Activated naive CD4-positive, alpha-beta T cell treated with anti-CD3 and anti-CD28 coated beads, Interleukin-2, amount 10 ng/mL, durations not matched to agents 7 days and 5 days (primary cell): ENCODE measurements around the gene IL26.
A peak's percentile ranks its signal among the peaks of the same experiment; 100 is the strongest.

Experiments
- CTCF ChIA-PET: fragments of 350-600 bp; sonication (Branson Sonifier 250); formaldehyde crosslinking; loops from one replicate; lab custom pipeline; 2021; ENCODE audit warnings: antibody characterized with exemption; lab: Charles Lee
- DNase-seq: peaks from one replicate; pipeline ENCODE4 v3.0.0-alpha.2; 2020
- H3K27ac Mint-ChIP-seq: one replicate; pipeline ENCODE4 v1.8.0; 2021; ENCODE audit warnings: mild to moderate bottlenecking, moderate library complexity, mixed read lengths
- H3K27me3 Mint-ChIP-seq: one replicate; pipeline ENCODE4 v1.8.0; 2021; ENCODE audit warnings: mild to moderate bottlenecking, mixed read lengths
- H3K36me3 Mint-ChIP-seq: one replicate; pipeline ENCODE4 v1.8.0; 2021; ENCODE audit warnings: mixed read lengths
- H3K4me1 Mint-ChIP-seq: one replicate; pipeline ENCODE4 v1.8.0; 2021; ENCODE audit warnings: mixed read lengths
- H3K4me3 Mint-ChIP-seq: one replicate; pipeline ENCODE4 v1.8.0; 2021; ENCODE audit warnings: mild to moderate bottlenecking, moderate library complexity, mixed read lengths
- H3K9me3 Mint-ChIP-seq: one replicate; pipeline ENCODE4 v1.8.0; 2021; ENCODE audit warnings: mixed read lengths

The IL26 gene

DNA sequence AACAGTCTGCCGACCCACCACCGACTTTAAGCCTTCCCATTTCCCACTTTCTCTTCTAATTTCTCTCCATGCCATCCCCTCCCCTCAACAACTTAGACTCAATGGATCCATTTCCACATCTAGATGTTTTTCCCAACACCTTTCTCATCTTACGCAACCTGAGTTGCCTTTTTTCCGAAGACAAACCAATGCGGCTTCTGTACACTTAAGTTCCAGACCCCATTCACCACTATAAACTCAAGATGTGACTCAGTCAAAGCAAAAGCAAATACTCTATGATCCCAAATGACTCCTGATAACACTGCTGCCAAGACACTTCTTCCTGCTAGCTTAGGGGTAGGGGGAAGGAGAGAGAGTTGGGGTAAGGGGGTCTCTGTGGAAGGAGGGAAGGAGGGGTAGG lies 26.5 kb upstream of the IL26 start:
- H3K4me3 Mint-ChIP-seq, result no peak overlapping the region
- CTCF ChIA-PET, result interaction anchor here (0.9 kb wide), 1 partner anchor 64 kb away, joined by 4 read pairs; no protein-coding TSS in a partner anchor
- no peak for DNase-seq
- peaks cover 47% of the 10 kb centered on the region for H3K27me3 Mint-ChIP-seq
- no peaks in the 10 kb centered on the region for H3K4me1 Mint-ChIP-seq
- H3K36me3 Mint-ChIP-seq, result no peaks in the 10 kb centered on the region
- H3K27ac Mint-ChIP-seq, result no peak overlapping the region
- H3K9me3 Mint-ChIP-seq, result no peaks in the 10 kb centered on the region

GRCh38 chr12:68250454-68250853 lies 24.8 kb upstream of the IL26 start:
- CTCF ChIA-PET, result no interaction called here
- Mint-ChIP-seq H3K4me3 (no peak overlapping the region), H3K36me3 (no peaks in the 10 kb centered on the region), H3K27ac (no peak overlapping the region), H3K27me3 (peaks cover 56% of the 10 kb centered on the region), H3K9me3 (no peaks in the 10 kb centered on the region), H3K4me1 (no peaks in the 10 kb centered on the region)
- no peak for DNase-seq

DNA sequence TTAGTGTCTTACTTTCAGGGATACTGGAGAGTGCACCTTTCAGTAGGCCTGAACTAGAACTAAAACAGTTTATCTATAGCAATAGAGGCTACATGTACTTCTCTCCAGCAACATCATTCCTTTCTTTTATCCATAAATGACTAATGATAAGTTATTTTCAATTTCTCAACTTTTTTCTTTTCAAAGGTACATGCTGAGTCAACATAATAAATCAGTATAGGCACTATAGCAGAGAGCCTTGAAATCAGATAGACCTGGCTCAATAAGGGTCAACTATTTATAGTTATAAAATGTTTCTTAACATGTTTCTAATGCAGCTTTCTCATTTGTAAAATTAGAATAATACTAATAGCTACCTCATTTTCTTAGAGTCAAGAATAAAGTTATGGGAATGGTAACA lies 22.2 kb upstream of the IL26 start:
- Mint-ChIP-seq H3K9me3 (peaks cover under 1% of the 10 kb centered on the region), H3K27me3 (peaks cover 44% of the 10 kb centered on the region), H3K36me3 (peaks cover under 1% of the 10 kb centered on the region), H3K4me1 (no peaks in the 10 kb centered on the region), H3K4me3 (no peak overlapping the region), H3K27ac (no peak overlapping the region)
- CTCF ChIA-PET, result interaction anchor here (1.3 kb wide), 1 partner anchor 10 kb away, joined by 3 read pairs; no protein-coding TSS in a partner anchor
- no peak for DNase-seq

DNA sequence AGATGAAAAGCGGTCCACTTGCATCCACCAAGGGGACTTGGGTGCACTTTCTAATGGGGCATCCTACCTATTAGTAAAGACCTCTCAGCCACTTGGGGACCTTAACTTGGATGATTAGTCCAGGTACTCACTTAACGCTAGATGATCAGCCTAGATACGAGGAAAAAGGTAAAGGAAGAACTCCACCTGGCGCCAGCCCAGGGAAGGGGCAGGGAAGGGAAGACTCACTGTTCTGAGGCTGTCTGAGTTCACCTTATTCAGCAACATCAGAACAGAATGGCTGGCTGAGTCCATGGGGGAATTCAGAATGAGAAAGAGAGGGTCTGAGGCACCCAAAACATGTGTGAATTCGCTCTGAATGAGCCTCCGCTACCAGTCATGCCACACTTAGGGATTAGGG lies 20.7 kb upstream of the IL26 start:
- H3K4me1 Mint-ChIP-seq, result peaks cover 7% of the 10 kb centered on the region
- CTCF ChIA-PET, result interaction anchor here (1.0 kb wide), 1 partner anchor 24 kb away, joined by 3 read pairs; no protein-coding TSS in a partner anchor
- no peak for DNase-seq
- H3K27me3 Mint-ChIP-seq, result peaks cover 33% of the 10 kb centered on the region
- no peak overlapping the region for H3K4me3 Mint-ChIP-seq
- H3K36me3 Mint-ChIP-seq, result peaks cover 2% of the 10 kb centered on the region
- H3K27ac Mint-ChIP-seq, result no peak overlapping the region
- peaks cover 2% of the 10 kb centered on the region for H3K9me3 Mint-ChIP-seq

DNA sequence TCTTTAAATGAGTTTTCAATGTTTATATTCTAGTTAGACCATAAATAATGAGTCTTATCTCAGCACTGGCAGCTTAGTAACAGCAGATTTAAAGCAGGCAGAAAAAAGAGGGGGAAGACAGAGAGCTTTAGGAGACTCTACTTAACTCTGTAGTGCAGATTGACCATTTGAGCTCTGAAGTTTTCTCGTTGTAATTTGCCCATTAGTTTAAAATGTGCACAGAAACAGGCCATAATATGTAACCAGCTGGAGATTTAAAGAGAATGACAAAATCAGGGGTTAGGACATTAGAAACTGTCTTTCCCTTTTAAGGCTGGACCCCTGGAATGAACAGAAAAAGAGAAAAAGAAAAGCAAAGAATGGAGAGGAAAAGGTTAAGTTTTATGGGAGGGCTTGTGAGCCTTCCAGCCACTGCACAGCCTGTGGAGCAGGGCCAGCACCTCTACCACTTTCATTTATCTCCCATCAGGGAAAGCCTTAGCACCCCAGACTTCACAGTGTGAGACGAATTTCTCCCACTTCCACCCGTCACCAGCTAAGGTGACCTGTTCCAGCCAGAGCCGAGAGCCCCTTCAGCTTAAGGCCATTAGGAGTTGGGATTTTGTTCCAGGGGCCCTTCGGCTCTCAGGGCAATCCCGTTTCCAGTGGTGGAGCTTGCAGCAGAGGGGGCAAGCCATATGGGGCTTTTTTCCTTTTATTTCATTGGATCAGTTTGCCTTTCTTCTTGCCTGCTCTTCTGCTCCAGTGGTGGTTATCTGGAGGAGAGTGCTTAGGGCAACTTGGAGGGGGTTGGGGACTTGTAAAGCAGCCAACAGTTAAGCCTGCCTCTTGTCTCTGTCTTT lies 19.8 kb upstream of the IL26 start:
- CTCF ChIA-PET, result interaction anchor here (0.8 to 1.2 kb wide), 3 partner anchors 14 to 75 kb away, joined by 3 read pairs; no protein-coding TSS in a partner anchor
- no peak for DNase-seq
- Mint-ChIP-seq H3K4me1 (peaks cover 17% of the 10 kb centered on the region), H3K27ac (no peak overlapping the region), H3K4me3 (no peak overlapping the region), H3K9me3 (peaks cover 2% of the 10 kb centered on the region), H3K27me3 (peaks cover 28% of the 10 kb centered on the region), H3K36me3 (peaks cover 2% of the 10 kb centered on the region)

GRCh38 chr12:68242777-68243176 lies 17.2 kb upstream of the IL26 start:
- H3K4me3 Mint-ChIP-seq, result no peak overlapping the region
- peaks cover 4% of the 10 kb centered on the region for H3K36me3 Mint-ChIP-seq
- DNase-seq, result no peak
- CTCF ChIA-PET, result no interaction called here
- H3K4me1 Mint-ChIP-seq, result peaks cover 31% of the 10 kb centered on the region
- H3K27ac Mint-ChIP-seq, result no peak overlapping the region
- peaks cover 2% of the 10 kb centered on the region for H3K9me3 Mint-ChIP-seq
- H3K27me3 Mint-ChIP-seq, result peaks cover 21% of the 10 kb centered on the region

DNA sequence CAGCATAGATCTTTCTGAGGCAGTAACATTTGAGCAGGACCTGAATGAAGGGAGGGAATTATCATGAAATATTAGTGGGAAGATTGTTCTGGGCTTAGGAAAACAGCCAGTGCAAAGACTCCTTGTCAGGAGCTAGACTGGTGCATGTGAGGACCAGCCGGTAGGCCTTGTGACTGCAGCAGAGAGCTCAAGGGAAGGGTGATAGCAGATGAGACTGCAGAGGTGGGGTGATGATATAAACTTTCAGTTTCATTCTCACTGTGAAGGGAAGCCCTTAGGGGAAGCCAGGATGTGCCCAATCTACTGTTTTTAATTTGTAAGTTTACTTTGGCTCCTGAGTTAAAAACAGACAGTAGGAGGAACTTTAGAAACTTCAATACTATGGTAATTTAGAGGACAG lies 15.4 kb upstream of the IL26 start:
- Mint-ChIP-seq H3K4me1 (peaks cover 49% of the 10 kb centered on the region), H3K36me3 (peaks cover 5% of the 10 kb centered on the region), H3K27ac (peak overlapping the region; percentile 91), H3K9me3 (peaks cover 2% of the 10 kb centered on the region), H3K4me3 (peak overlapping the region; percentile 42), H3K27me3 (peaks cover 5% of the 10 kb centered on the region)
- DNase-seq, result peak; percentile 75
- CTCF ChIA-PET, result interaction anchor here (1.0 to 3.2 kb wide), 5 partner anchors 9 to 93 kb away, joined by 3 to 15 read pairs (median 5); no protein-coding TSS in a partner anchor

GRCh38 chr12:68240079-68240478 lies 14.5 kb upstream of the IL26 start:
- Mint-ChIP-seq H3K27ac (peak overlapping the region; percentile 91), H3K9me3 (peaks cover 2% of the 10 kb centered on the region)
- DNase-seq, result no peak

DNA sequence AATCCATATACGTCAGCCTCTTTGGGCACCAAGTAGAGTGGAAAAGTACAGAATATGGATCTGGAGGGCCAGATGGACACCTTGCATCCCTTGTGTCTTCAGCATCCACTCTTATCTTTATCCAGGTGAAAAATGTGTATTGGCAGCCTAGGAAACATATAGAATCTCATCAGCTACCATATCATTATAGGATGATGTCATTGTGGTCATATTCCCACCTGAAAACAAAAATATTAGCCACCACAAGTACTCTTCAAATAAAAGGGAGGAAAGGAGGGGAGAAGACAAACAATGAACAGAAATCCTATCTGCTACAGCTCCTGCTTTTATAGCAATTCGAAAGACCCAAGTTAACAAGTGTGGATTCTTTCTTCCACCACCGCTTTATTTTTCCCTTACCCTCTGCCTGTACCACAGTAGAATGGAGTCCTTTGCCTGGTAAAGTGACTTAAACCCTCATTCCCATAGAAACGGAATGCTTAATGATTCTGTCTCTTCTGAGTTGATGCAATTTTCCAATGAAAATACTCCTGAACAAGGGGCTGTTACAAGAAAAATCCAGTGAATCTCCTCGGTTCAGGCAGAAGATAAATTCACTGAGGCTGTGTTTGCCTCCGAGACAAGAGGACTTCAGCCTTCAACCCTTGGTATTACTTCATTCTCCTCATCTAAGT lies 13.8 kb upstream of the IL26 start:
- H3K27me3 Mint-ChIP-seq, result no peaks in the 10 kb centered on the region
- no peak overlapping the region for H3K4me3 Mint-ChIP-seq
- CTCF ChIA-PET, result interaction anchor here (0.9 to 3.2 kb wide), 3 partner anchors 16 to 77 kb away, joined by 3 to 15 read pairs (median 3); no protein-coding TSS in a partner anchor
- DNase-seq, result no peak
- peaks cover 5% of the 10 kb centered on the region for H3K36me3 Mint-ChIP-seq
- H3K4me1 Mint-ChIP-seq, result peaks cover 57% of the 10 kb centered on the region
- peak overlapping the region; percentile 91 for H3K27ac Mint-ChIP-seq
- H3K9me3 Mint-ChIP-seq, result peaks cover 2% of the 10 kb centered on the region

More at GRCh38 chr12:68240079-68240478, 14.5 kb upstream of the IL26 start:
- Mint-ChIP-seq H3K4me1 (peaks cover 55% of the 10 kb centered on the region), H3K27me3 (no peaks in the 10 kb centered on the region), H3K36me3 (peaks cover 5% of the 10 kb centered on the region), H3K4me3 (no peak overlapping the region)
- CTCF ChIA-PET, result interaction anchor here (1.9 to 3.2 kb wide), 2 partner anchors 17 to 77 kb away, joined by 7 to 15 read pairs; no protein-coding TSS in a partner anchor

DNA sequence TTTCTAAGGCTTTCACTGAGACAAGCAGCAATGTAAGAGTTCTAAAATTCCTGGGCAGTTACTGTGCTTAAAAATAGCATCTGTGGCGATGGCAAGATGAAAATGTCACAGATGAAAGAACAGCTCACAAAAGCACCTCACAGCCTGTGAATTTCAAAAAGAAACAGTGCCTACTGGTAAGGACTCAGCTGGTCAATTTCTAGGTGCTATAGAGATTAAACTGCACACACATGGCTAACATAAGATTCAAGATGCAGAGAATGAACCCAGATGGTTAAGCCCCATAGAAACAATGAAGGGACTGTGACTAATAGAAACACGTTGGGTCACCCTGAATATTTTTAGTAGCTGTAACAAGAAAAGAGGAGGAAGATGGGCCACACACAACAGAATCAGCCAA lies 12.0 kb upstream of the IL26 start:
- Mint-ChIP-seq H3K4me1 (peaks cover 61% of the 10 kb centered on the region), H3K4me3 (no peak overlapping the region)
- no peak for DNase-seq

GRCh38 chr12:68237078-68237477 lies 11.5 kb upstream of the IL26 start:
- Mint-ChIP-seq H3K4me1 (peaks cover 61% of the 10 kb centered on the region), H3K9me3 (no peaks in the 10 kb centered on the region), H3K4me3 (peak overlapping the region; percentile 73), H3K36me3 (peaks cover 3% of the 10 kb centered on the region), H3K27ac (peak overlapping the region; percentile 87), H3K27me3 (no peaks in the 10 kb centered on the region)
- DNase-seq, result no peak
- CTCF ChIA-PET, result interaction anchor here (1.0 to 3.1 kb wide), 10 partner anchors 11 to 196 kb away, joined by 3 to 24 read pairs (median 3); partner anchors contain the start of gene IL26

More for the DNA sequence above, 12.0 kb upstream of the IL26 start:
- CTCF ChIA-PET, result interaction anchor here (1.2 to 3.1 kb wide), 3 partner anchors 14 to 79 kb away, joined by 3 to 24 read pairs (median 17); no protein-coding TSS in a partner anchor
- Mint-ChIP-seq H3K27me3 (no peaks in the 10 kb centered on the region), H3K27ac (no peak overlapping the region), H3K9me3 (no peaks in the 10 kb centered on the region), H3K36me3 (peaks cover 3% of the 10 kb centered on the region)

- Mint-ChIP-seq H3K36me3 (peaks cover 3% of the 10 kb centered on the region), H3K4me3 (peak overlapping the region; percentile 73), H3K27ac (peak overlapping the region; percentile 87), H3K9me3 (no peaks in the 10 kb centered on the region), H3K4me1 (peaks cover 58% of the 10 kb centered on the region), H3K27me3 (no peaks in the 10 kb centered on the region)
- CTCF ChIA-PET, result interaction anchor here (0.7 to 3.1 kb wide), 15 partner anchors 11 to 196 kb away, joined by 3 to 24 read pairs (median 3); partner anchors contain the start of gene IL26
- peak; percentile 62 for DNase-seq
These were observed 10.9 kb upstream of the IL26 start for GRCh38 chr12:68236421-68237059.

DNA sequence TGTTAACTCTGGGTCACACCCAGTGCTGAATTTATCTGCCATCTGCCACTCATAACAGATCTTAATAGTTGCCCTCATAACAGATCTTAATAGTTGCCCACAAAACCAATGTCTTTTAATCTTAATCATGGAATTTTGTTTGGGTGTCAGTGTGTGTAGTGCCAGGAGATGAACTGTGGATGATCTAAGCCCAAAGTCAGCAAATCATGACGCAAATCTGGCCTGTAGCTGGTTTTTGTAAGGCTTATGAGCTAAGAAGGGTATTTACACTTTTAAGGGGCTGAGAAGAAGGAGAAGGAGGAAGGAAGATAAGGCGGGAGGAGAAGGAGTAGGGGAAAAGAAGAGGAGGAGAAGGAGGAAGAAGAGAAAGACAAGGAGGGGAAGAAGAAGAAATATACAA lies 10.0 kb upstream of the IL26 start:
- no peak overlapping the region for H3K27ac Mint-ChIP-seq
- H3K4me1 Mint-ChIP-seq, result peaks cover 55% of the 10 kb centered on the region
- DNase-seq, result no peak
- H3K4me3 Mint-ChIP-seq, result no peak overlapping the region
- CTCF ChIA-PET, result interaction anchor here (0.9 to 3.1 kb wide), 9 partner anchors 10 to 84 kb away, joined by 3 to 24 read pairs (median 3); partner anchors contain the start of gene IL26
- peaks cover 3% of the 10 kb centered on the region for H3K36me3 Mint-ChIP-seq
- H3K9me3 Mint-ChIP-seq, result no peaks in the 10 kb centered on the region
- H3K27me3 Mint-ChIP-seq, result no peaks in the 10 kb centered on the region
